ENCODE measurements around the gene ZNF519. TPM values are rescaled to one million over a fixed set of nuclear protein-coding genes. Genes with fewer than 3 reads are reported as not detected.

The ZNF519 gene
- total RNA-seq: 1.8 and 4.2 TPM in 2 replicates

GRCh38 chr18:14132271-14132700 lies at the start of gene ZNF519:
TSS of gene ZNF519 (minus strand) at chr18:14132435. CDS start at chr18:14132277, 158 bp downstream.

Other genes starting within 250 kb of the ZNF519 start
- gene MC2R, start 216.9 kb downstream of the ZNF519 start, total RNA-seq: not detected in 2 replicates